Transverse colon (tissue), 4 donors: ENCODE results near the gene URGCP.

ENCODE experiments used
- CTCF ChIP-seq, 5 experiments: fragments of 200-600 bp in 3 of 5; fragments of 450-650 bp in 2 of 5; sonication (generic) in 3 of 5; IDR thresholded peaks; 1 replicate in 2 of 5; 2 replicates in 3 of 5; pipeline ENCODE4 v1.5.1; 2016 to 2017; ENCODE audit warnings: antibody characterized with exemption in 5 of 5, inconsistent platforms in 3 of 5, mild to moderate bottlenecking in 2 of 5, moderate library complexity in 1 of 5
- POLR2A ChIP-seq: fragments of 450-650 bp; IDR thresholded peaks from one replicate; pipeline ENCODE4 v1.6.1; 2016; ENCODE audit warnings: antibody characterized with exemption, mild to moderate bottlenecking, moderate library complexity
- POLR2AphosphoS5 ChIP-seq, 3 donors: sonication (generic); formaldehyde crosslinking; IDR thresholded peaks; one replicate each; pipeline ENCODE4 v1.6.1; 2016; ENCODE audit warnings: antibody characterized with exemption in 3 of 3

- TF ChIP-seq CTCF (IDR thresholded peaks at IDR 0.05): no peak
- TF ChIP-seq POLR2AphosphoS5 (IDR thresholded peaks at IDR 0.05): no peak
- no peak for TF ChIP-seq POLR2A
Measured at GRCh38 chr7:43847496-43847895, 58.9 kb downstream of the URGCP start.
